Fibroblast of skin of left quadriceps (primary cell): ENCODE results near the gene FMO4.
"Not testable (repeated sequence)": the region's sequence is repeated elsewhere in the genome, so short reads cannot be mapped to it uniquely, and the experiment has no call there.

Experiments used
- DNase-seq, 2 experiments: peaks; one replicate each; pipeline ENCODE4 v3.0.0-alpha.2; 2013; ENCODE audit warnings: low read depth in 2 of 2

The FMO4 gene

GRCh38 chr1:171335964-171336363 is 22.0 kb downstream of the FMO4 start:
- no peak for DNase-seq

DNA sequence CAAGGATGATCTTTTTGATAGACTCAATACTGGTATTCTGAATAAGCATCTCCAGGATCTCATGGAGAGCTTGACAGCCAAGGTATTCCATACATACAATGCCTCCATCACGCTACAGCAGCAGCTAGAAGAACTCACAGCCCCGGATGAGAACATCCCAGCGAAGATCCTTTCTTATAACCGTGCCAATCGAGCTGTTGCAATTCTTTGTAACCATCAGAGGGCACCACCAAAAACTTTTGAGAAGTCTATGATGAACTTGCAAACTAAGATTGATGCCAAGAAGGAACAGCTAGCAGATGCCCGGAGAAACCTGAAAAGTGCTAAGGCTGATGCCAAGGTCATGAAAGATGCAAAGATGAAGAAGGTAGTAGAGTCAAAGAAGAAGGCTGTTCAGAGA is 25.4 kb downstream of the FMO4 start:
- not testable (repeated sequence) for DNase-seq

DNA sequence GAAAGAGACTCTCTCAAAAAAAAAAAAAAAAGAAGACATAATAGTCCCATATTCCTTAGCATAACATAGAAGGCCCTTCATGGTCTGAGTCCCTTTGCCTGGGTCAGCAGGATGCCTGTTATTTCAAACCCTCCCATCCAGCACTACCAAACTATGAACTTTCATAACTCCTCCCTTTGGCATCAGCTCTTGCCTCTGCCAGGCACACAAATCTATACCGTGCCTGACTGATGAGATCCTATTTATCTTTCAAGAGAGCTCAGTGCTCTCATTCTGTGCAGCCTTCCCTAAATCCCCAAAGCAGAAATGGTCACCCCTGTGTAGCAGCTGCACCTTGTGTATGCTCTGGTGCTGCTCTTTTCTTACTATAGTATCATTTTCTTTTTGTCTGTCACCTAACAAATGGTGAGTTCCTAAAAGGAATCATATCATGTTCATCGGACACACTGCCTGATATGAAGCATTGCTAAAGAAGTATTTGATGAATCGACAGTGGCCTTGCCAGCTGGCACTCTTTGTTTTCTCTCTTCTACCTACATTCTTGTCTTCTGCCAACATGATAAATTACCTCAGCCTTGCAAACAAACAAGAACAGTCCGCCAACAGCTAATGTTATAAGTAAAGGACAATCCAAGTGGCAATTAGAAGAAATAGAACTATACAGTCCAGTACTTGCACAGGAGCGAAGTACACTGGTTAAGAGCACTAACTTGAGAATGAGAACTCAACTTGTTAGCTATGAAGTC is 29.9 kb downstream of the FMO4 start:
- DNase-seq = no peak

- no peak for DNase-seq
These were observed 30.5 kb downstream of the FMO4 start for GRCh38 chr1:171344473-171344820.

GRCh38 chr1:171345536-171345935 is 31.6 kb downstream of the FMO4 start:
- peak in 1 of 2 experiments; percentile 7 for DNase-seq

- no peak for DNase-seq
These were observed 32.9 kb downstream of the FMO4 start for GRCh38 chr1:171346881-171347280.

GRCh38 chr1:171350594-171350993 is 36.6 kb downstream of the FMO4 start:
- DNase-seq = no peak

- DNase-seq = no peak
These were observed 38.0 kb downstream of the FMO4 start for GRCh38 chr1:171351961-171352360.

DNA sequence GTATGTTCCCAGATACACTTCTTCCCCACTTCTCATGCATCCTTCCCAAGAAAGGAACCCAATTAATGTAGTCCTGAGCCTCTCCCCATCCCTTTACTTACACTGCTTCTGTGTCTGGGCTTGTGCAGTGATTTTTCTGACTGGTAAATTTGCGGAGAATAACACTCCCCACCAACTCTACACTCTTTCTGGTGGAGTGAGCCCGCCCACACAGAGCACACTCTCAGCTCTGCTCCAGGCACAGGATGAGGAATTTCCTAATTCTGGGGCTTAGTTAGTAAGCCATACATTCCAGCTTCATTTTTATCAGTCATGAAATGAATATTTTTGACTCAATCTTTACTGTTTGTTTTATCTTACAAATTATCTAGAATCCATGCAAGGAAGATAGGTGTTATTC is 38.6 kb downstream of the FMO4 start:
- DNase-seq = no peak

- DNase-seq = peak; percentile 33 to 36
These were observed 41.7 kb downstream of the FMO4 start for GRCh38 chr1:171355727-171356126.

DNA sequence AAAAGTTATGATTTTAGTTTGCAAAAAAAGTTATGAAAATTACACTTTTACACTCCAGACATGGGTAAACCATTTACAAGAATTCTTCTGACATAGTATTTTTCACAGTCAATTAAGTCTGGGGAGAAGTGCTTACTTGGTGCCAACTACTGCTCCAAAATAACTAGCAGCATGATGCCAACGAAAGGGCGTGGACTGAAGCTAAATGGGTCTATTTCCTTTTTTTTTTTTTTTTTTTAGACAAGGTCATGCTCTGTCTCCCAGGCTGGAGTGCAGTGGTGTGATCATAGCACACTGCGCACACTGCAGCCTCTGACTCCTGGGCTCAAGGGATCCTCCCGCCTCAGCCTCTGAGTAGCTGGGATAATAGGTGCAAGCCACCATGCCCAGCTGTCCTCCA is 43.2 kb downstream of the FMO4 start:
- no peak for DNase-seq

GRCh38 chr1:171359355-171359648 is 45.3 kb downstream of the FMO4 start:
- not testable (repeated sequence) for DNase-seq

GRCh38 chr1:171359731-171360527 is 45.9 kb downstream of the FMO4 start:
- DNase-seq = not testable (repeated sequence)

- no peak for DNase-seq
These were observed 52.1 kb downstream of the FMO4 start for GRCh38 chr1:171366085-171366484.

DNA sequence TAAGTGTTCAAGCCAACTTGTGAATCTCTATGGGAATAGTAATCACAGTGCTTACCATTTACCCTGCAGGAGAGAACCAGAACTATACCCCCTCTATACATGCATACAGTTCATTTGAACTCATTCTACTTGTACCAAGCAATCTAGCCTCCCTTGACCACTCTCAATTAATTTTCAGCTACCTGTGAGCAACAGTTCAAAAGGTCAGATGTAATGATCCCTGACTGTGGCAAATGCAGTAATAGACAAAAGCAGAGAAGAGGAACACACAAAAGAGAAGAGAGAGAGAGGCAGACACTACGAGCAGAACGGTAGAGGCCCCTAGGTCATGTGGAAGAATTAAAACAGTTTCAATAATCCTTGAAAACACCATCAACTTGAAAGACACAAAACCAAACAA is 52.8 kb downstream of the FMO4 start:
- DNase-seq = no peak

GRCh38 chr1:171367436-171367835 is 53.5 kb downstream of the FMO4 start:
- no peak for DNase-seq

GRCh38 chr1:171372418-171373084 is 58.6 kb downstream of the FMO4 start:
- no peak for DNase-seq

- DNase-seq = not testable (repeated sequence)
These were observed 59.6 kb downstream of the FMO4 start for GRCh38 chr1:171373357-171374122.

DNA sequence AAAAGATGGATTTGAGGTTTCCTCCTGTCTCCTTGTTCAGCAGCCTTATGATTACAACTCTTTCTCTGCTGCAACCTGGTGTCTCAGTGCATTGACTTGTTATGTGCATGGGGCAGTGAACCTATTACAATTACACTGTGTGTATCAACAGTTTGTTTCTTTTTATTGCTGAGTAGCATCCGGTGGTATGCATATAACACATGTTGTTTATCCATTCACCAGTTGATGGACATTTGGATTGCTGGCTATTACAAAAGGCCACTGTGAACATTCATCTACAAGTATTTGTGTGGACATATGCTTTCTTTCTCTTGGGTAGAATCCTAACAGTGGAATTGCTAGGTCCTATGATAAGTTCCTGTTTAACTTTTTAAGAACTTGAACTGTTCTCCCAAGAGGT is 65.9 kb downstream of the FMO4 start:
- DNase-seq = no peak

DNA sequence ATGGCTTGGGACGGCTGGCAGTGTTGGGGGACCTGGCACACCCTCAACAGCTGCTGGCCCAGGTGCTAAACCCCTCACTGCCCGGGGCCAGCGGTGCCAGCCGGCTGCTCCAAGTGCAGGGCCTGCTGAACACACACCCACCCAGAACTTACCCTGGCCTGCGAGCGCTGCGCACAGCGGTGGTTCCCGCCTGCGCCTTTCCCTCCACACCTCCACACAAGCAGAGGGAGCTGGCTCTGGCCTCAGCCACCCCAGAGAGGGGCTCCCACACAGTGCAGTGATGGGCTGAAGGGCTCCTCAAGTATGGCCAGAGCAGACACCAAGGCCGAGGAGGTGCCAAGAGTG is 67.9 kb downstream of the FMO4 start:
- DNase-seq = no peak

DNA sequence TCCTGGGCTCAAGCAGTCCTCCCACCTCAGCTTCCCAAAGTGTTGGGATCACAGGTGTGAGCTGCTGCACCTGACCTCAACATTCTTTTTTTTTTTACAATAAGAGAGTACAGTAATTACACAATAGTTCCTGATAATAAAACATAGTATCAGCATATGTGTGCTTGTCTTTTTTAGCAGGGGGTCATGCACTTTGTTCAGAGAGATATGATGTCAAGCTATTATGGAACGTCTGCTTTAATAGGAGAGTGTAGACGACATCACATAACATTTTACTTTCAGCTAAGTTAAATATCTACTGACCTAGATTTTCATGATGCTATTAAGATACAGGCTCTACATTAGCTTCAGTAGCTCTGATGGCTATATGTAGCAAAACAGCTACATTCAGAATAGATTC is 70.5 kb downstream of the FMO4 start:
- DNase-seq = no peak

DNA sequence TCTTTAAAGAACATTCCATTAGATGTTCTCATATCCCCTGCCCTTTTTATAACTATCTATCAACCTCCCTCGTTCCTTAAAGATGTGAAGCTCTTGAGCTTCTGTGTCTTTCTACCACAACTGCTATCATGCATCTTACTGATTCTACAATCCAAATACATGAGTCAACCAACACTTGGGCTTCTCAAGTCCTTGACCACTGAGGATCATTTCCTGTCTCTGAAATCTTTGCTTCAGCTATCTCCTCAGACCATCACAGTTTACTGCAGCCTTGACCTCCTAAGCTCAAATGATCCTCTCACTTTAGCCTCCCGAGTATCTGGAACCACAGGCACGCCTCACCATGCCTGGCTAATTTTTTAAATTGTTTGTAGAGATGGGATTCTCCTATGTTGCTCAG is 75.2 kb downstream of the FMO4 start:
- DNase-seq = no peak
